BLaER1 treated with 17β-estradiol and CSF1 and Interleukin-3, amounts not matched to agents 10 nM and 100 nM (cell line): ENCODE measurements around the gene HGS.

Source experiments
- H3K27ac ChIP-seq, 11 experiments: shearing (Covaris generic); formaldehyde crosslinking; 2 replicates each; pipeline ENCODE4 v1.8.1; 2022
- H3K27me3 ChIP-seq, 11 experiments: shearing (Covaris generic); formaldehyde crosslinking; 2 replicates each; pipeline ENCODE4 v1.8.1; 2022
- H3K36me3 ChIP-seq, 11 experiments: shearing (Covaris generic); formaldehyde crosslinking; 2 replicates each; pipeline ENCODE4 v1.8.1; 2022
- H3K4me1 ChIP-seq, 10 experiments: shearing (Covaris generic); formaldehyde crosslinking; 2 replicates each; pipeline ENCODE4 v1.8.1; 2022
- H3K4me2 ChIP-seq, 11 experiments: shearing (Covaris generic); formaldehyde crosslinking; 2 replicates each; pipeline ENCODE4 v1.8.1; 2022
- H3K4me3 ChIP-seq, 10 experiments: shearing (Covaris generic); formaldehyde crosslinking; 2 replicates each; pipeline ENCODE4 v1.8.1; 2022
- H3K9ac ChIP-seq, 11 experiments: shearing (Covaris generic); formaldehyde crosslinking; 2 replicates each; pipeline ENCODE4 v1.8.1; 2022
- H3K9me3 ChIP-seq, 11 experiments: shearing (Covaris generic); formaldehyde crosslinking; replicated peaks in 1 of 11; 2 replicates each; pipeline ENCODE4 v1.8.1; 2022
- H4K20me1 ChIP-seq, 11 experiments: shearing (Covaris generic); formaldehyde crosslinking; 2 replicates each; pipeline ENCODE4 v1.8.1; 2022
- Cebpa-rat ChIP-seq, 11 experiments: shearing (Covaris generic); IDR thresholded peaks; 2 replicates each; pipeline ENCODE4 v1.8.1; 2022

The HGS gene

DNA sequence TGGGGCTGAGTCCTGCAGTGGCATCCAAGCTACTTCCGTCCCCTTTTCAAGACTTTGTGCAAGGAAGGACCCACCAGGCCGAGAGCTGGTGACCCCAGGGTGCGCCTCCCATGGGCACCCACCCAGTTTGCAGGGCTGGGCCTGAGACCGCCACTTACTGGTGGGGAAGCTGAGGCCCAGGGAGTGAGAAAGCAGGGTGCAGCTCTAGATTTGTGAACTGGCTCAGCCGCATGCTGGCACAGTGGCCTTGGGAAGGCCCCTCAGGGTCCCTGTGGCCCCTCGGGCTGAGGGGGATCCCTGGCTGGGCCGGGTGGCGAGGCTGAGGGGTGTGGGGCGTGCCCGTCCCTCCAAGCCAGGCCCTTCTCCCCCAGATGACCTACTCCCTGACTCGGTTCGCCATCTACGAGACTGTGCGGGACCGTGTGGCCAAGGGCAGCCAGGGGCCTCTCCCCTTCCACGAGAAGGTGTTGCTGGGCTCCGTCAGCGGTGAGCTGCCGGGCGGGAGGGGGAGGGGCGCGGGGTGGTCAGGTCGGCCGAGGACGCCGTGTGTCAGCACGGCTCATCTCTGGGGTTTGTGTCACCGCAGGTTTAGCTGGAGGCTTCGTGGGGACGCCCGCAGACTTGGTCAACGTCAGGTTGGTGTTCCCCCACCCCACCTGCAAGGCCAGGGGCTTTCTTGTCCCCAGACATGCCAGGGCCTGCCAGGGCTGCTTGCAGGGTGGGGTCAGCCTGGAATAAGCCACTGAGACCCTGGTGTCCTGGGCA is 31.5 kb downstream of the HGS start:
- TF ChIP-seq Cebpa-rat (IDR thresholded peaks at IDR 0.05): no peak
- no peak overlapping the region for H3K4me3 ChIP-seq
- H3K9ac ChIP-seq: no peak overlapping the region; a peak in 1 of 22 replicates
- no peaks in the 10 kb centered on the region for H3K9me3 ChIP-seq
- peaks cover 0 to 45% (median 23%) of the 10 kb centered on the region in 11 experiments; a peak in 14 of 22 replicates for H3K36me3 ChIP-seq
- no peaks in the 10 kb centered on the region for H3K27me3 ChIP-seq
- peaks cover 33 to 65% (median 55%) of the 10 kb centered on the region in 10 experiments for H3K4me1 ChIP-seq
- H4K20me1 ChIP-seq: peaks cover 0 to 55% (median 21%) of the 10 kb centered on the region in 11 experiments; a peak in 13 of 22 replicates
- 0 out of 22 replicates have a peak overlapping the region, but pooled peaks of 1 of the 11 experiments have one; percentile 99 for H3K4me2 ChIP-seq
- H3K27ac ChIP-seq: no peak overlapping the region

GRCh38 chr17:81715872-81716673 is 32.3 kb downstream of the HGS start:
- Histone ChIP-seq H3K27ac (no peak overlapping the region), H3K4me1 (peaks cover 33 to 65% (median 55%) of the 10 kb centered on the region in 10 experiments), H3K9ac (peak overlapping the region in 3 of 11 experiments; percentile 19 to 38 (median 24); a peak in 3 of 22 replicates), H3K27me3 (no peaks in the 10 kb centered on the region), H3K9me3 (no peaks in the 10 kb centered on the region), H3K4me2 (peak overlapping the region in 6 of 11 experiments; percentile 20 to 46 (median 41); a peak in 8 of 22 replicates), H4K20me1 (peaks cover 0 to 62% (median 20%) of the 10 kb centered on the region in 11 experiments; a peak in 13 of 22 replicates), H3K4me3 (no peak overlapping the region), H3K36me3 (peaks cover 0 to 45% (median 23%) of the 10 kb centered on the region in 11 experiments; a peak in 14 of 22 replicates)
- TF ChIP-seq Cebpa-rat (IDR thresholded peaks at IDR 0.05): no peak

GRCh38 chr17:81716674-81716996 is 32.8 kb downstream of the HGS start:
- H3K4me1 ChIP-seq: peaks cover 34 to 65% (median 55%) of the 10 kb centered on the region in 10 experiments

DNA sequence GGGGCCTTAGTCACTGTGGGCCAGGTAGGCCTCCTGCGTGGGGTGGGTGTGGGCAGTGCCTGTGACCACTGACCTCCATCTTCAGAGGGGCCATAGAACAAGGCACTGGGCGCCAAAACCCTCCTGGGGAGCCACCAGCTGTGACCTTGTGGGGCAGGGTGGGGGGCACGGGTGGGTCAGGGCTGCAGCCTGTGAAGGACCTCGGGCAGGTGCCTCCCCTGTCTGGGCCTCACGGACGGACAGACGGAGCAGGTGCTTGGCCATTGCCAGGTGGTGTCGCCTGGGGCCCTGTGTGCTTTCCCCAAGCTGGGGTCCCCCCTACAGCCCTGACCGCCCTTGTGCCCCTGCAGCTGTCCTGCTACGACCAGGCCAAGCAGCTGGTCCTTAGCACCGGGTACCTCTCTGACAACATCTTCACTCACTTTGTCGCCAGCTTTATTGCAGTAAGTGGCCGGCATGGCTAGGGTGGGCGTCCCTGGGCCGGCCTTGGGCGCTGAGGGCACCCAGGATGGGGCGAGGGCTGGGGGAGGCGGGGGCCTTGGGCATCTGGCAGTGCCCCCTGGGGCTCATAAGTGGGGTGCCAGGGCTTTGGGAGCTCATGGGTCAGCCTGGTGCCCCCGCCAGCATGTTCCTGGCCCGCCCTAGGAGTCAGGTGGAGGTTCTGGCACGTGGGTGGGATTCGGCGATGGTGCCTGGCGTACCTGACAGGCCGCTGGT is 33.4 kb downstream of the HGS start:
- Histone ChIP-seq H3K36me3 (peaks cover 0 to 45% (median 23%) of the 10 kb centered on the region in 11 experiments; a peak in 14 of 22 replicates), H3K4me2 (no peak overlapping the region), H4K20me1 (peaks cover 0 to 64% (median 20%) of the 10 kb centered on the region in 11 experiments; a peak in 13 of 22 replicates), H3K4me3 (no peak overlapping the region), H3K4me1 (peaks cover 37 to 68% (median 57%) of the 10 kb centered on the region in 10 experiments), H3K9ac (no peak overlapping the region), H3K27me3 (no peaks in the 10 kb centered on the region), H3K27ac (no peak overlapping the region), H3K9me3 (no peaks in the 10 kb centered on the region)
- no peak for TF ChIP-seq Cebpa-rat (IDR thresholded peaks at IDR 0.05)

More at GRCh38 chr17:81716674-81716996, 32.8 kb downstream of the HGS start:
- Histone ChIP-seq H3K9me3 (no peaks in the 10 kb centered on the region), H3K9ac (peak overlapping the region in 3 of 11 experiments; percentile 19 to 38 (median 24); a peak in 2 of 22 replicates), H4K20me1 (peaks cover 0 to 64% (median 20%) of the 10 kb centered on the region in 11 experiments; a peak in 13 of 22 replicates), H3K27me3 (no peaks in the 10 kb centered on the region), H3K36me3 (peaks cover 0 to 45% (median 23%) of the 10 kb centered on the region in 11 experiments; a peak in 14 of 22 replicates), H3K4me3 (no peak overlapping the region), H3K27ac (no peak overlapping the region), H3K4me2 (peak overlapping the region in 2 of 11 experiments; percentile 44 to 46; a peak in 4 of 22 replicates)
- no peak for TF ChIP-seq Cebpa-rat (IDR thresholded peaks at IDR 0.05)

DNA sequence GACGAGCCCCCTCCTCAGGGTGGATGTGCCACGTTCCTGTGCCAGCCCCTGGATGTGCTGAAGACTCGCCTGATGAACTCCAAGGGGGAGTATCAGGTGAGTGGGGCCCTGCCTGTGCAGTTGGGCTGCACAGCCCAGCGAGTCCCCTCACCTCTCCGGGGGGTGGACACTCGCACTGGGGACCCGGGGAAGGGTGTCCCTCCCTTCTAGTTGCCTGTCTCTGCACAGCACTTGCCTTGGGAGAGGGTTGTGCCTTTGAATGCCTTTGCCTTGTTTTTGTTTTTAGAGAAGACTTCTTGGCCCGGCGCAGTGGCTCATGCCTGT is 33.9 kb downstream of the HGS start:
- peaks cover 41 to 69% (median 59%) of the 10 kb centered on the region in 10 experiments for H3K4me1 ChIP-seq
- peaks cover 0 to 45% (median 23%) of the 10 kb centered on the region in 11 experiments; a peak in 14 of 22 replicates for H3K36me3 ChIP-seq
- no peaks in the 10 kb centered on the region for H3K9me3 ChIP-seq
- H3K9ac ChIP-seq: no peak overlapping the region
- H3K27ac ChIP-seq: no peak overlapping the region
- no peaks in the 10 kb centered on the region for H3K27me3 ChIP-seq
- H3K4me2 ChIP-seq: no peak overlapping the region
- no peak overlapping the region for H3K4me3 ChIP-seq
- H4K20me1 ChIP-seq: peaks cover 0 to 61% (median 20%) of the 10 kb centered on the region in 11 experiments; a peak in 13 of 22 replicates
- TF ChIP-seq Cebpa-rat (IDR thresholded peaks at IDR 0.05): no peak

DNA sequence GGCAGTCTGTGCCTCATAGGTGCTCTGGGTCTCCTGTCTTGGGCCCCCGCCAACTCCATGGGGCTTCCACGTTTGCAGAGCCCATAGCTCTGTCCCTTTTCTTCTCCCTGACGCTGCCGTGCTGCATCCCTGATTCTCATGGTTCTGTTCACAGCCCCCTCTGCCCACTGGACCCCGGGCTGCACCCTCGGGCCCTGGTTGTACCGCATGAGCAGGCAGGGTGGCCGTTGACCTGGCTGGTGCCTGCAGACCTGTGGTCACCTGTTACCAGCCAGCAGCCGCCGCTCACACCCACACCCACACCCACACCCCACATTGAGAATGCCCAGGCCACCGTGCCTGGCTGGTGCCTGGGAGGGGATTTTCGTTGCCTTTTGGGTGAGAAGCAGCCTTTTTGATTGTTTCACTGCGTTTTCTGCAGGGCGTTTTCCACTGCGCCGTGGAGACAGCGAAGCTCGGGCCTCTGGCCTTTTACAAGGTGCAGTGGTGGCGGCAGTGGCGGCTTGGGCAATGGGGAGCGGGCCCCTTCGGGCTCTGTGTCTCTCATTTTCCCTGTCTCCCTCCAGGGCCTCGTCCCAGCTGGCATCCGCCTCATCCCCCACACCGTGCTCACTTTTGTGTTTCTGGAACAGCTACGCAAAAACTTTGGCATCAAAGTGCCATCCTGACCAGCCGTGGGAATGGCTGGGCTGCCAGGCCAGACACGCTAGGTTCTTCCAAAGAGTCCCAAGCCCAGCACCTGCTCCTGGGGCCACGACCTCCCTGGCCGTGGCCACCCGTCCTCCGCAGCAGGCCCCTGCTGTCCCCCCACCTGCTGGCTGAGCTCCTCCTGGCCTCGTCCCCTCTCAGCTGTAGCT is 35.8 kb downstream of the HGS start:
- Histone ChIP-seq H4K20me1 (peaks cover 0 to 42% (median 5%) of the 10 kb centered on the region in 11 experiments; a peak in 9 of 22 replicates), H3K9ac (peak overlapping the region in 8 of 11 experiments; percentile 1 to 63 (median 46); a peak in 12 of 22 replicates)

DNA sequence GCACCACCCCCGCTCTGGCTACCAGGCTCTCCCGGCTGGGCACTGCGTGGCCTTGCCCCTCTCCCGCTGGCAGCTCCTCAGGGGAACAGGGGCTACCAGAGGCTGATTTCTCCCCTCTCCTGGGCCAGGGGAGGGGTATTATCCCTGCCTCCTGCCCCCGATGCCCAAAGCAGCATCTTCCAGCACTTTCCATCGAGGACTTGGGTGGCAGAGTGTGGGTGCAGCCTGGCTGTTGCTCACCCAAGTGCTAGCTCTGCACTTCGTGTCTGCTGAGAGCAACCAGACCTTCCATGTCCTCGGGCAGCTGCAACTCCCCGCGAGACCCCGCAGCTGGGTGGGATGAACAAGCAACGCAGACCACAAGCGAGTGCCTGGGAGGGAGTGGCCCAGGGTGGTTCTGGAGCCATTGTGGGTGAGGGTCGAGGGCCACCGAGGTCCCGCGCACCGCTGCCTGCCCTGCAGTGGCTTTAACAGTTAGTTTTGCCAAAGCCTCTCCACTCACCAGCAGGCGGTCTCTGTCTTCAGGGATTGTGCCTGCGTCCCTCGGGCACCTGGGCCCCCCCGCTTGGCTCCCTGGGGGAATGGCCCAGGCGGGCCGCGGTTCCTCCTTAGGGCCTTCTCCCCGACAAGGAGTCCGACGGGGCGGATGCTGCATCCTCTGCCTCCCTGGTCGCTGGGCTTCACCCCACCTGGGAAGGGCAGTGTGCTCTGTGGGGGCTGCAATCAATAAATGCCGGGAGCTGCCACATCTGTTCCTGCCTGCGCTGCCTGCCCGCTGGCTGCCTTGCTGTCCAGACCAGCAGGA is 36.7 kb downstream of the HGS start:
- peaks cover 0 to 35% (median 3%) of the 10 kb centered on the region in 11 experiments; a peak in 8 of 22 replicates for H4K20me1 ChIP-seq
- H3K9ac ChIP-seq: peak overlapping the region in 10 of 11 experiments; percentile 1 to 63 (median 38); a peak in 15 of 22 replicates
- no peaks in the 10 kb centered on the region for H3K9me3 ChIP-seq
- peak overlapping the region in 3 of 11 experiments; percentile 6 to 38 (median 19); a peak in 3 of 22 replicates for H3K27ac ChIP-seq
- H3K4me2 ChIP-seq: peak overlapping the region; percentile 60 to 90 (median 83)
- TF ChIP-seq Cebpa-rat (IDR thresholded peaks at IDR 0.05): no peak
- H3K36me3 ChIP-seq: peaks cover 0 to 35% (median 23%) of the 10 kb centered on the region in 11 experiments; a peak in 14 of 22 replicates
- peaks cover 0 to 13% (median 0%) of the 10 kb centered on the region in 11 experiments; a peak in 4 of 22 replicates for H3K27me3 ChIP-seq
- H3K4me3 ChIP-seq: no peak overlapping the region; a peak in 2 of 20 replicates
- H3K4me1 ChIP-seq: peaks cover 41 to 61% (median 55%) of the 10 kb centered on the region in 10 experiments

More for the DNA sequence above, 35.8 kb downstream of the HGS start:
- peak overlapping the region; percentile 60 to 90 (median 83); a peak in 20 of 22 replicates for H3K4me2 ChIP-seq
- H3K4me1 ChIP-seq: peaks cover 41 to 65% (median 56%) of the 10 kb centered on the region in 10 experiments
- H3K36me3 ChIP-seq: peaks cover 0 to 44% (median 23%) of the 10 kb centered on the region in 11 experiments; a peak in 14 of 22 replicates
- H3K4me3 ChIP-seq: no peak overlapping the region; a peak in 1 of 20 replicates
- H3K27ac ChIP-seq: peak overlapping the region in 2 of 11 experiments; percentile 6 to 19; a peak in 1 of 22 replicates
- H3K27me3 ChIP-seq: peaks cover 0 to 13% (median 0%) of the 10 kb centered on the region in 11 experiments; a peak in 4 of 22 replicates
- no peaks in the 10 kb centered on the region for H3K9me3 ChIP-seq
- no peak for TF ChIP-seq Cebpa-rat (IDR thresholded peaks at IDR 0.05)
